NCI-H2081 treated with DMSO at 0.1 percent for 48 hours (cell line): ENCODE data around the gene TRRAP.
"Not testable (repeated sequence)": the region's sequence is repeated elsewhere in the genome, so short reads cannot be mapped to it uniquely, and the experiment has no call there.

Source experiments
- DNase-seq: peaks from one replicate; lab custom pipeline; 2025; lab: John Stamatoyannopoulos, UW

Gene TRRAP

GRCh38 chr7:98866765-98867164 is 11.6 kb upstream of the TRRAP start:
- no peak for DNase-seq

DNA sequence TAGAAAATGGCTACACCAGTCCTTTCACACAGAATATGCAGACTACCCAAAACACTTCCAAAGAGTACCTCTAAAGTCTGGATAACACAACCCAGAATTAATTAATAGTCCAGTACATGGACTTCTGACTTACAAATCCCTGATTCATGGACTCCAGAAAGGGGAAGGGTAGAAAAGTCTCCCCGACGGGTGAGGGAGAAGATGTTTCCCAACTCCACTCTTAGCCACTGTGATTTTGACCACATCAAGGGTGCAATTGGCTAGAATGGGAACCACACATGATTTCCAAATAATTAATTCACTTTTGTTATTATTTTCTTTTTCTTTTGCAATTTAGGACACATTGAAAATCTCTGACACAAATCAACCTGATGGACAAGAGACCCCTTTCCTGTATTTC is 9.9 kb upstream of the TRRAP start:
- DNase-seq, result no peak

GRCh38 chr7:98869027-98869596 is 9.2 kb upstream of the TRRAP start:
- no peak for DNase-seq

DNA sequence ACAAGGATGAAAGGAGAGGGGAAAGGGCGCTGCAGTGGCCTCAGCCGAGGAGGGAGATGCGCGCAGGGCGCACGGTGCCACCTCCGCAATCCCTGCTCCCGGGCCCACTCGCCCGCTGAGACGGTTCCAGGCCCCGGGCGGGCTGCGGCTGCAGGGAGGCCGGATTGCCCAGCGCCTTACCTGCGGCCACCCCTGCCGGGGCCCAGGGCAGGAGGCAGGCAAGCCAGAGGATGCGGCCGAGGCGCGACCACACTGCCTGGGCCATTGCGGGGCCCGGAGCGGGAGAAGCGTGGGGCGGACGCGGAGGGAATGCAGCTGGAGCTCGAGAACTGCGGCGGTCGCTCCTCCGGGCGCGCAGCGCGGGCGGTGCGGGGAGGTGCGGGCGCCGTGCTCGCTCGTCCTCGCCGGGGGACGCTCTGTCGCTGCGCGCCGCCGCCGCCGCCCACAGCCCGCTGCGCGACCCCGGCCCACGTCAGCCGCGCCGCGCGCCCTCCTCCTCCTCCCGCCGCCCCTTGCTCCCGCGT is 8.7 kb upstream of the TRRAP start, which contains the start of gene TMEM130:
Gene TMEM130, minus strand, starts transcription at position 418 of the 524 bp plus-strand sequence. Its CDS starts 153 bp downstream, at position 265.
- no peak for DNase-seq

- DNase-seq, result no peak
These were observed 8.1 kb upstream of the TRRAP start for GRCh38 chr7:98870121-98870651.

GRCh38 chr7:98870807-98871491 is 7.4 kb upstream of the TRRAP start:
- DNase-seq, result no peak

GRCh38 chr7:98872328-98872924 is 5.9 kb upstream of the TRRAP start:
- DNase-seq, result no peak

GRCh38 chr7:98873610-98874009 is 4.7 kb upstream of the TRRAP start:
- DNase-seq, result not testable (repeated sequence)

DNA sequence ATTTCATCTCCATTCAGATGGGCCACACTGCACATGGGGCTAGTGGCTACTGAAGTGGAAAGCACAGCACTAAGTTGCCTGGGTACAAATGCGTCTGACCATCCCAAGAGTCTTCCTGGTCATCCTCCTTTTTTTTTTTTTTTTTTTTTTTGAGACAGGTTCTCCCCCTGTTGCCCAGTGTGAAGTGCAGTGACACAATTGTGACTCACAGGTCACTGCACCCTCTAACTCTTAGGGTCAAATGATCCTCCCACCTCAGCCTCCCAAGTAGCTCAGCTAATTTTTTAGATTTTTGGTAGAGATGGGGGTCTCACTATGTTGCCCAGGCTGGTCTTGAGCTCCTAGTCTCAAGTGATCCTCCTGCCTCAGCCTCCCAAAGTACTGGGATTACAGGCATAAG is 3.4 kb upstream of the TRRAP start:
- no peak for DNase-seq

DNA sequence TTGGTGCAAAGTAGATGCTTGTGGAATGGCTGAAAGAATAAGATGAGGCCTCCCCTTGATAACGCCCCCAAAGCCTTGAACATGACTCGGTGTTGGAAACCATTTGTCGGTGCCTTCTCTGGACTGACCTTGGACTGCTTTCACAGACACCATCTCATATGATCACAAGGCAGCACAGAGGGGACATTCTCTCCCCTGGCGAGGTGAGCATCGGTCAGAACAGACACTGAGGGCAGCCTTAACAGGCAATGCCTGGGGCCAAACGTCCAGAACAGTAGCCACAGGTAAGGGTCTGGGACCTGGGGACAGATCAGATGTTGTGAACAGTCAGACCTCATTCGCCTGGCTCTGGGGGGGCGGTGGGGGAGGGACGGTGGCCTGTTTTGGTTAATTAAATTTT is 2.8 kb upstream of the TRRAP start:
- no peak for DNase-seq

GRCh38 chr7:98877146-98877545 is 1.2 kb upstream of the TRRAP start:
- DNase-seq, result no peak

GRCh38 chr7:98877692-98878364 is 504 bp upstream of the TRRAP start:
- no peak for DNase-seq

DNA sequence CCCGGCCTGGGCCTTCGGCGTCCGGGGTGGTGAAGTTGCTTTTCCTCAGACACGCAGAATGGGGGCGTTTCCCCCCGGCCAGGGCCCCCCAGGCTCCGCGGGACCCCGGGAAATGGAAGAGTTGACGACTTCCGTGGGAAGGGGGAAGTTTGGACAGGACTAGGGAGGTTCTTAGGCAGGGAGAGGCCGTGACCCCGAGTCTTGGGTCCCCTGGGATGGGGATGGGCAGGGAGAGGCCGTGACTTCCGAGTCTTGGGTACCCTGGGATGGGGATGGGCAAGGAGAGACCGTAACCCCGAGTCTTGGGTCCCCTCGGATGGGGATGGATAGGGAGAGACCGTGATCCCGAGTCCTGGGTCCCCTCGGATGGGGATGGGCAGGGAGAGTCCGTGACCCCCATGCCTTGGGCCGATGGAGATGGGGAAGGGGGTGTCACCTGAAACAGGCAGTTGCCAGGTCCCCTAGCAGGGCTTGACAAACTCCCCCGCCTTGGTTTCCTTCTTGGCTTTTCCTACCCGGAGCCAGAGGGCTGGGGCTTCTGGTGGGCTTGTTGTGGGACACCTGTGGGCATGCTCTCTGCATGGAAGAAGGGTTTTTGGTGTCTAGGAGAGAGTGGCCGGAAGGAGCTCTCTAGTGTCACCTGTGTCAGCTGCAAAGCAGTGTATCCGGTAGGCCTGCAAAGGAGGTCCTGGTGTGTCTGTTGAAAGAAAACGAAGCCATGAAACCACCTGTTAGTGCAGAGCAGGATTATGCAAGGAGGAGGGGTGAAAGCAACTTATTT is 1.1 kb downstream of the TRRAP start:
- no peak for DNase-seq

DNA sequence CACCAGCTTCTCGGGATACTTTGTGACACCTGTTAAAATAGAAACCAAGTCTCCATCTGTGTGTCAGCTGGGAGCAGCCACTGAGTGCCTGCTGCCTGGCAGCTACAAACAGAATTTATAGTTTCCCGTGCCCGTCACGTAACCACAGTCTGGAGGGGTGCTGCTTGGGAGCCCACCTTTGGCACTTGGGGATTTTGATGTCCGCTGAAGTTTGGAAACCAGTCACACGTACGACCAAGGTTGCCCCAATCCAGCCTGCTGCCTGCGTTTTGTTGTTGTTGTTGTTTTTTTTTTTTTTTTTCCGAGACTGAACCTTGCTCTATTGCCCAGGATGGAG is 1.6 kb downstream of the TRRAP start:
- no peak for DNase-seq

DNA sequence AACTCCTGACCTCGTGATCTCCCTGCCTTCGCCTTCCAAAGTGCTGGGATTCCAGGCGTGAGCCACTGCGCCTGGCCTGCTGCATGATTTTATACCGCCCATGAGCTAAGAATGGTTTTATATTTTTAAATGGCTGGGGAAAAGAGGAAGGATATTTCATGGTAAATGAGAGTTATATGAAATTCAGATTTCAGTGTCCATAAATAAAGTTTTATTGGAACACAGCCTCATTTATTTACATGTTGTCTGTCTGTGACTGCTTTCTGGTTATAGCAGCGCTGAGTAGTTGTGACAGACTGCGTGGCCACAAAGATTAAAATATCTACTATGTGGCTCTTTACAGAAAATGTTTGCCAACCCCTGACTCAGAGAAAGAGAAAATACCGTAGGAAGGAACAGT is 2.2 kb downstream of the TRRAP start:
- DNase-seq, result no peak

GRCh38 chr7:98881561-98882315 is 3.4 kb downstream of the TRRAP start:
- no peak for DNase-seq

DNA sequence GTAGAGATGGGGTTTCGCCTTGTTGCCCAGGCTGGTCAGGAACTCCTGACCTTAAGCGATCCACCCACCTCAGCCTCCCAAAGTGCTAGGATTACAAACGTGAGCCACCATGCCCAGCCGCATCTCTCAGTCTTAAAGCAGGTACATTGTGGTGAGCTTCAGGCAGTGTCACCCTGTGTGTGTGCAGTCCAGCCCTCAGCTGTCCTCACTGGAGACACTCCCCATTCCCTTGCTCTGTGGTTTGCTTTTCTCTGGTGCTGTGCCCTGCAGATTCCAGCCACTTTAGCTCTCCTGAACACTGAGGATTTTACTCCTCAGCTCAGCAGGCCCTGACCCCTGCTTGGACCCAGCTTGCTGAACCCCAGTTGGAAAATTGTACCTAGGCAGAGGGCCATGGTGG is 6.1 kb downstream of the TRRAP start:
- no peak for DNase-seq

DNA sequence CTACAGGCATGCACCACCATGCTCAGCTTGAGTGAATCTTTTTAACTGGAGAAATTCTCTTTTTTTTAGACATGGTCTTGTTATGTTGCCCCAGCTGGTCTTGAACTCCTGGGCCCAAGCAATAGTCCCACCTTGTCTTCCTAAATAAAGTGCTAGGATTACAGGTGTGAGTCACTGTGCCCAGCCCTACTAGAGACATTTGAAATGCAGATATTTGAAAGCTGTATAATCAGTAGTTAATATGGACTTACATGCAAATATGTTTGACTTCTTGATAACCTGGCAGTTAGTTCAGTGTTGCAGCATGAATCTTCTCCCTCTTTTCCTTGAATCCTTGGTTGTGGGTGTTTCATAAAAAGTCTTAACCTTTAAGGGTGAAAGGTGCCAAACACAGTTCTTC is 8.7 kb downstream of the TRRAP start:
- DNase-seq, result no peak

DNA sequence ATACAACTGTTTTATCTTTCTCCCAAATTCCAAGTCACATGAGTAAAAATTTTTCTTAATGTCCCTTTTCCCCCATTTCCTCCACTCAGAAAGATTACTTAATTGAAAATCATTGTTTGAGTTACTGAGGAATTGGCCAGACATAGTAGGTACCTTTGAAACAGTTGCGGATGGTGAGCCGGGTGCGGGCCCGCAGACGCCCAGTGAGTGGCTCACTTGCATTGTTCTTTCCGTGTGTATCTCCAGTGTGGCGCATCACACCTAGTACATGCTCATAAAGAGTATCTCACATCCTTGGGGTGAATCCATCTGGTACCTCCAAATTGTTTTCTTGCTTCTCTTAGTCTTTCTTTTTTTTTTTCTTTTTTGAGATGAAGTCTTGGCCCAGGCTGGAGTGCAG is 14.3 kb downstream of the TRRAP start:
- DNase-seq, result no peak

- no peak for DNase-seq
These were observed 21.5 kb downstream of the TRRAP start for GRCh38 chr7:98899816-98900215.

GRCh38 chr7:98900815-98901214 is 22.5 kb downstream of the TRRAP start:
- DNase-seq, result no peak
